GM19468 (cell line): ENCODE results near the gene SMIM41.

Experiments used
- ATAC-seq: cut with Tn5 transposase; IDR thresholded peaks from one replicate; pipeline ENCODE4 v1.9.1; 2021; ENCODE audit warnings: mild to moderate bottlenecking, moderate library complexity, moderate number of reproducible peaks; ENCODE audit not compliant: unreplicated experiment; ENCODE audit errors: extremely low read depth

Gene SMIM41

GRCh38 chr12:52079576-52080402 is at the start of gene SMIM41:
Gene SMIM41 (plus strand): TSS chr12:52079704. CDS start chr12:52079780, 76 bp downstream.
- no peak for ATAC-seq

- no peak for ATAC-seq
These were observed 47.1 kb upstream of the SMIM41 start for GRCh38 chr12:52032446-52032803.

GRCh38 chr12:52032804-52033445 is 46.6 kb upstream of the SMIM41 start:
- ATAC-seq = peak; percentile 78

GRCh38 chr12:52033446-52034140 is 45.9 kb upstream of the SMIM41 start:
- ATAC-seq = no peak

GRCh38 chr12:52035190-52035589 is 44.3 kb upstream of the SMIM41 start:
- no peak for ATAC-seq

- ATAC-seq = no peak
These were observed 43.6 kb upstream of the SMIM41 start for GRCh38 chr12:52035926-52036325.

- no peak for ATAC-seq
These were observed 42.8 kb upstream of the SMIM41 start for GRCh38 chr12:52036587-52037171.

- ATAC-seq = no peak
These were observed 42.1 kb upstream of the SMIM41 start for GRCh38 chr12:52037248-52037861.

GRCh38 chr12:52038447-52038846 is 41.1 kb upstream of the SMIM41 start:
- ATAC-seq = no peak

- no peak for ATAC-seq
These were observed 38.5 kb upstream of the SMIM41 start for GRCh38 chr12:52041035-52041434.

- no peak for ATAC-seq
These were observed 37.8 kb upstream of the SMIM41 start for GRCh38 chr12:52041695-52042123.

GRCh38 chr12:52042706-52043385 is 36.7 kb upstream of the SMIM41 start:
- ATAC-seq = no peak

GRCh38 chr12:52043386-52044212 is 35.9 kb upstream of the SMIM41 start:
- no peak for ATAC-seq

- ATAC-seq = no peak
These were observed 35.1 kb upstream of the SMIM41 start for GRCh38 chr12:52044292-52044983.

- no peak for ATAC-seq
These were observed 33.7 kb upstream of the SMIM41 start for GRCh38 chr12:52045794-52046199.

- ATAC-seq = no peak
These were observed 32.6 kb upstream of the SMIM41 start for GRCh38 chr12:52046859-52047258.

- no peak for ATAC-seq
These were observed 30.2 kb upstream of the SMIM41 start for GRCh38 chr12:52049286-52049685.

GRCh38 chr12:52049688-52050087 is 29.8 kb upstream of the SMIM41 start:
- no peak for ATAC-seq
